ENCODE data around the gene CLDN10.

Gene CLDN10

GRCh38 chr13:95544293-95544692 lies 8.2 kb upstream of the CLDN10 start:
- no peak overlapping the region for H3K4me2 ChIP-seq (ENCODE audit: low read depth, low read length)
- H3K9ac ChIP-seq (ENCODE audit: low read length), result no peak overlapping the region
- H3K79me2 ChIP-seq (ENCODE audit: low read length), result no peaks in the 10 kb centered on the region
- H3F3A ChIP-seq (ENCODE audit: insufficient read depth, low read length), result no peaks in the 10 kb centered on the region
- H3K9me2 ChIP-seq (replicated peaks; ENCODE audit: insufficient read depth, low read length), result no peaks in the 10 kb centered on the region
- TF ChIP-seq EZH2phosphoT487 (IDR thresholded peaks at IDR 0.05; ENCODE audit: low read length) (no peak), EZH2 (optimal IDR thresholded peaks at IDR 0.05; ENCODE audit: low read depth, low read length) (no peak)
- TF ChIP-seq, protein P1, sequence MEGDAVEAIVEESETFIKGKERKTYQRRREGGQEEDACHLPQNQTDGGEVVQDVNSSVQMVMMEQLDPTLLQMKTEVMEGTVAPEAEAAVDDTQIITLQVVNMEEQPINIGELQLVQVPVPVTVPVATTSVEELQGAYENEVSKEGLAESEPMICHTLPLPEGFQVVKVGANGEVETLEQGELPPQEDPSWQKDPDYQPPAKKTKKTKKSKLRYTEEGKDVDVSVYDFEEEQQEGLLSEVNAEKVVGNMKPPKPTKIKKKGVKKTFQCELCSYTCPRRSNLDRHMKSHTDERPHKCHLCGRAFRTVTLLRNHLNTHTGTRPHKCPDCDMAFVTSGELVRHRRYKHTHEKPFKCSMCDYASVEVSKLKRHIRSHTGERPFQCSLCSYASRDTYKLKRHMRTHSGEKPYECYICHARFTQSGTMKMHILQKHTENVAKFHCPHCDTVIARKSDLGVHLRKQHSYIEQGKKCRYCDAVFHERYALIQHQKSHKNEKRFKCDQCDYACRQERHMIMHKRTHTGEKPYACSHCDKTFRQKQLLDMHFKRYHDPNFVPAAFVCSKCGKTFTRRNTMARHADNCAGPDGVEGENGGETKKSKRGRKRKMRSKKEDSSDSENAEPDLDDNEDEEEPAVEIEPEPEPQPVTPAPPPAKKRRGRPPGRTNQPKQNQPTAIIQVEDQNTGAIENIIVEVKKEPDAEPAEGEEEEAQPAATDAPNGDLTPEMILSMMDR (IDR thresholded peaks at IDR 0.05; ENCODE audit: low read length), result no peak
- no peaks in the 10 kb centered on the region for H3K9me3 ChIP-seq (replicated peaks; ENCODE audit: insufficient read depth, low read length)
- H3K27me3 ChIP-seq (replicated peaks; ENCODE audit: insufficient read depth, low read length), result no peaks in the 10 kb centered on the region
- no peak overlapping the region for H3K27ac ChIP-seq (ENCODE audit: low read length)
- no peaks in the 10 kb centered on the region for H3K36me3 ChIP-seq (replicated peaks; ENCODE audit: insufficient read depth, low read length)
- no peak overlapping the region for H2AFZ ChIP-seq (ENCODE audit: low read length)
- DNase-seq, result no peak
- H3K4me1 ChIP-seq (ENCODE audit: low read length), result 0 out of 2 replicates have a peak, but pooled peaks cover 9% of the 10 kb centered on the region
- no peaks in the 10 kb centered on the region for H4K20me1 ChIP-seq (ENCODE audit: insufficient read depth, low read length)
- no peak overlapping the region for H3K4me3 ChIP-seq (ENCODE audit: low read length)

DNA sequence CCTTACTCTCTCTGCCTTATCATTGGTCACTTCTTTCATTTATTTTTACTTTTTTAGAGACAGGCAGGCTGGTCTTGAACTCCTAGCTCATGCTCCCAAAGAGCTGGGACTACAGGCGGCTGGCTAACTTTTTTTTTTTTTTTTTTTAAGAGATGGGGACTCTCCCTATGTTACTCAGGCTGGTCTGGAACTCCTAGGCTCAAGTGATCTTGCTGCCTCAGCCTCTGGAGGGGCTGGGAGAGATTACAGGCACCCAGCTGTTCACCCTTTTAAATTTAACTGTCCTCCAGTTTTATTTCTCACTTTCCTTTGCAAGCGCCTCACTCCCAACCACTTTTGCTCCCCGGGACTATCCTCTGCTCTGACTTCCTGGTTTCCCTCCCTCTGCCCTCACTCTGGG lies 5.6 kb upstream of the CLDN10 start:
- no peaks in the 10 kb centered on the region for H3K27me3 ChIP-seq (replicated peaks; ENCODE audit: insufficient read depth, low read length)
- H3K79me2 ChIP-seq (ENCODE audit: low read length), result no peaks in the 10 kb centered on the region
- no peaks in the 10 kb centered on the region for H3K36me3 ChIP-seq (replicated peaks; ENCODE audit: insufficient read depth, low read length)
- no peaks in the 10 kb centered on the region for H4K20me1 ChIP-seq (ENCODE audit: insufficient read depth, low read length)
- no peak for TF ChIP-seq EZH2 (optimal IDR thresholded peaks at IDR 0.05; ENCODE audit: low read depth, low read length)
- TF ChIP-seq EZH2phosphoT487 (IDR thresholded peaks at IDR 0.05; ENCODE audit: low read length), result no peak
- TF ChIP-seq, protein P1 (IDR thresholded peaks at IDR 0.05; ENCODE audit: low read length), result no peak
- no peak overlapping the region for H2AFZ ChIP-seq (ENCODE audit: low read length)
- H3K9me3 ChIP-seq (replicated peaks; ENCODE audit: insufficient read depth, low read length), result no peaks in the 10 kb centered on the region
- no peak overlapping the region for H3K27ac ChIP-seq (ENCODE audit: low read length)
- no peaks in the 10 kb centered on the region for H3F3A ChIP-seq (ENCODE audit: insufficient read depth, low read length)
- no peaks in the 10 kb centered on the region for H3K9me2 ChIP-seq (replicated peaks; ENCODE audit: insufficient read depth, low read length)
- no peak overlapping the region for H3K9ac ChIP-seq (ENCODE audit: low read length)
- no peak for DNase-seq
- H3K4me3 ChIP-seq (ENCODE audit: low read length), result no peak overlapping the region
- 0 out of 2 replicates have a peak, but pooled peaks cover 9% of the 10 kb centered on the region for H3K4me1 ChIP-seq (ENCODE audit: low read length)
- no peak overlapping the region for H3K4me2 ChIP-seq (ENCODE audit: low read depth, low read length)

- H3K9ac ChIP-seq (ENCODE audit: low read length), result no peak overlapping the region
- no peak overlapping the region for H2AFZ ChIP-seq (ENCODE audit: low read length)
- no peak overlapping the region for H3K27ac ChIP-seq (ENCODE audit: low read length)
- H3K9me3 ChIP-seq (replicated peaks; ENCODE audit: insufficient read depth, low read length), result no peaks in the 10 kb centered on the region
- H3K79me2 ChIP-seq (ENCODE audit: low read length), result no peaks in the 10 kb centered on the region
- no peaks in the 10 kb centered on the region for H3K9me2 ChIP-seq (replicated peaks; ENCODE audit: insufficient read depth, low read length)
- no peaks in the 10 kb centered on the region for H3K36me3 ChIP-seq (replicated peaks; ENCODE audit: insufficient read depth, low read length)
- 0 out of 2 replicates have a peak, but pooled peaks cover 9% of the 10 kb centered on the region for H3K4me1 ChIP-seq (ENCODE audit: low read length)
- no peaks in the 10 kb centered on the region for H4K20me1 ChIP-seq (ENCODE audit: insufficient read depth, low read length)
- TF ChIP-seq EZH2 (optimal IDR thresholded peaks at IDR 0.05; ENCODE audit: low read depth, low read length) (no peak), EZH2phosphoT487 (IDR thresholded peaks at IDR 0.05; ENCODE audit: low read length) (no peak)
- TF ChIP-seq, protein P1 (IDR thresholded peaks at IDR 0.05; ENCODE audit: low read length), result no peak
- no peak for DNase-seq
- no peak overlapping the region for H3K4me3 ChIP-seq (ENCODE audit: low read length)
- no peaks in the 10 kb centered on the region for H3K27me3 ChIP-seq (replicated peaks; ENCODE audit: insufficient read depth, low read length)
- H3F3A ChIP-seq (ENCODE audit: insufficient read depth, low read length), result no peaks in the 10 kb centered on the region
- H3K4me2 ChIP-seq (ENCODE audit: low read depth, low read length), result no peak overlapping the region
These were observed 4.9 kb upstream of the CLDN10 start for GRCh38 chr13:95547531-95548167.
